ENCODE data around the gene CMKLR1.

CMKLR1 gene

DNA sequence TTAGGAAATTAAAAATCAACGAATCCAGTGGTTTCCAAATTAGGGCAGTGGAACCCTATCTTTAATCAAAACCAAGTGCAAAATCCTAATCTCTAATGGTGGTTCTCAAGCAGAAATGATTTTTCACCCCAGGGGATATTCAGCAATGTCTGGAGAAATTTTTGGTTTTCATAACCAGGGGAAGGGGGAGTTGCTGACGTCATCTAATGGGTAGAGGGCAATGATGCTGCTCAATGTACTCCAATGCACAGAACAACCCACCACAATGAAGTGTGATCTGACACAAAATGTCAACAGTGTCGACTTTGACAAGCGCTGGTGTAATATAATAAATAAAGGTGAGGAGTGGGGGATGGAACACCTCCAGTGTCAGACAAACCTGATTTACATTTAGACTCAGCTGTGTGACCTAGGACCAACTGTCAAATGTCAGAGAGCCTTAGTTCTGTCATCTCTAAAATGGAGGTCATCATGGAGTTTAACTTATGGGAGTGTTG, 81.5 kb downstream of the CMKLR1 start:
- DNase-seq = no peak

GRCh38 chr12:108257004-108257403, 82.1 kb downstream of the CMKLR1 start:
- no peak for DNase-seq

DNA sequence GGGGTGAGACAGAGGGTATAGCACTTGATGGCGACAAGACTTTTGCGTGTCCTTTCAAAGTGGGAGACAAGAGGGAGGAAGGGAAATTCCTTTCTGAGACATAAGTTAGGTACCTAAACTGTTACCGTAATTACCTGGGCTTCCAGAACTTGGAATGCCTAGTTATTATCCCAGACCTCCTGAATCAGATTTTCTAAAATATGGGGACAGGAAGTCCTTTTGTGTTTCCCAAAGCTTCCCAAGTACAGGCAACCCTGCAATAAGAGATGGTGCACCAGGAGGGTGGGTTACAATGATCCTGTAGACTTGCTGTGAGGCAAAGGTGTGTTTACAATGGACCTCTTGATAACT, 83.9 kb downstream of the CMKLR1 start:
- DNase-seq = no peak

DNA sequence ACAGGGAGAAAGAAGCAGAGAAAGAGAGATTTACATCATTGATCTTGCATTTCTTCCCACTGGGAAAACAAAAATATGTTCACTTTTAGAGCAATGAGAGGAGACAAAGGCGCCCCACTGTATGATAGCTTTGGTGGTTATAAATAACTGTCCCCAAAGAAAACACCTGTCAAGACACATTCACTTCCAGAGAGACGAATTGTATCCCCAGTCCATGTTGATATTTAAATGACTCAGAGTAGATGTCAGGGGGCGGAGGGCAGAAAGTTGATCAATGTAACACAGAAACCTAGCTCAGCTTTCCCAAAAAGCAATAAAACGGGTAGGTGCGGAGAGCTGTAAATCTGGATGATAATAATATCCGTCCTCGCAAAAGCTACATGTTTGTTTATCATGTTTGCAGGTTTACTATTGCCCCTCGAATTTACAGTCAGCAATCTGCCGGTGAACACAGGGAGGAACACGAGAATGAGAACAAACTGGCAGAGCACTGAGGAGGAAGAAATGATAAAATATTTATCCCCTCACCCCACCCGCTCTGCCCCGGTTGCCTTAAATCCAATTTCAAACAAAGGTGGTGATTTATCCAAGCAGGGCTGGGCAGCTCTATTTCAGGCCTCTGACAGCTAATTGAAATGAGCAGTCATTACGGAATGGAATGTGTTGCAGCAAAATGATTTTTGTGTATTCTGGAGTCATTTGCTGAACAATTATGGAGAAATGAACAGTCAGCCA, 84.4 kb downstream of the CMKLR1 start:
- no peak for DNase-seq

- DNase-seq = no peak
These were observed 85.1 kb downstream of the CMKLR1 start for GRCh38 chr12:108254030-108254429.

DNA sequence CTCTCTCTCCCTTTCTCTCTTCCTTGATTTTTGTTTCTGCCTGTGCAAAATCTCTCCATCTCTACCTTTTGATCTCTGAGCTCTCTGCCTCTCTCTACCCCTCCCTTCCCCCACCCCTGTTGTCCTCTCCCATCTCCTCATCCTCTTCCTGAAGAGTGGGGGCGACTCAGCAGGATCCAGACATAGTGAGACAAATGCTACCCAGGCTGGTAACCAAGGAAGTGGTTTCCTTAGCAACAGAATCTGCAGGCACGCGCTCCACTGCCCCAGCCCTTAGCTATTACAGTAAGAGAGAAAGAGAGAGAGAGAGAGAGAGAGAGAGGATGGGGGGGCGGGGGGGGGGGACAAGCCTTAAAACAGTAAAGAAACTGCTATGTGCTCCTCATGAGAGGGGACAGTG, 85.6 kb downstream of the CMKLR1 start:
- no peak for DNase-seq

DNA sequence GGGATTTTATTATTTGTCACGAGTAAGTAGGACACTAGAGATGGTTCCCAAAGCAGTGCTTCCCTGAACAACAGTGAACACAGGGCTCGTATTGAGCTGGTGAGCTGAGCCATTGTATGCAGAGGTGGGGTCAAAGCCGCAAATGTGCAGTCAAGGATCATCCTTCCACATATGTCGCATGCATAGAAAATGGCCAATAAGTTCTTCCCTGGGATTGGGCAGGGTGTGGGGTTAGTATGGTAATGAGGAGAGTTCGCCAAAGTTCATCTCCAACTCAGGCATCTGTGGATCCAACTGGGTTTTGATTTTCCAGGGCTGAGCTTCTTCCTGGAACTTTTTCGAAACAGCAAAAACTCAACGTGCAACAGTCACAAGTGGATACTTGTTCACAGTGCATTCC, 86.6 kb downstream of the CMKLR1 start:
- DNase-seq = no peak

GRCh38 chr12:108248011-108248410, 91.1 kb downstream of the CMKLR1 start:
- no peak for DNase-seq

GRCh38 chr12:108247130-108247529, 92.0 kb downstream of the CMKLR1 start:
- DNase-seq = no peak

GRCh38 chr12:108241986-108242703, 97.0 kb downstream of the CMKLR1 start:
- DNase-seq = no peak

- no peak for DNase-seq
These were observed 98.2 kb downstream of the CMKLR1 start for GRCh38 chr12:108240928-108241327.

GRCh38 chr12:108240027-108240785, 98.9 kb downstream of the CMKLR1 start:
- no peak for DNase-seq

DNA sequence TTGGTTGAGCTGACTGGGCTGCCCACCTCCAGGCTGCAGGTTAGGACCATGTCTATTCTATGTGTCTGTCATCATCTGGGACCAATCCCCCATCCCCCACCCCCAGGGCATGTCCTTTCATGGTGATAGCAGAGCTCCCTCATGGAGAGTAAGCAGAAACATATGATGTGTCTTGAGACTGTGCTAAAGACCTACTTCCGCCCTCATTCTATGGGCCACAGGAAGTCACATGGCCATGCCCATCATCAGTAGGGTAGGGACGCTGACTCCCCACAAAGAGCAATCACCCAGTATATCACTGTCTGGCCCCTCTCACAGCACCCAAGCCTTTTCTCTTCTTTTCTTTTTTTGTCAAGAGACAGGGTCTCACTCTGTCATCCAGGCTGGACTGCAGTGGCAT, 99.7 kb downstream of the CMKLR1 start:
- DNase-seq = no peak

- no peak for DNase-seq
These were observed 100.6 kb downstream of the CMKLR1 start for GRCh38 chr12:108238474-108238873.

Data from stimulated activated CD4-positive, alpha-beta T cell treated with anti-CD3 and anti-CD28 coated beads, Interleukin-12 subunit alpha, Interleukin-12 subunit beta, amount 100 ng/mL, for 4 hours (primary cell).